ENCODE results near the gene WDR73.
"Not testable (repeated sequence)": the region's sequence is repeated elsewhere in the genome, so short reads cannot be mapped to it uniquely, and the experiment has no call there.

The WDR73 gene

GRCh38 chr15:84658080-84658787 is 4.2 kb upstream of the WDR73 start, which contains the start of gene NMB:
Gene NMB (minus strand): TSS chr15:84658199. CDS start chr15:84658152, 47 bp downstream.
- DNase-seq (ENCODE audit: low read depth in 1 of 2, low spot score in 1 of 2) = peak; percentile 62 to 71

GRCh38 chr15:84657748-84658079 is 3.6 kb upstream of the WDR73 start:
- DNase-seq (ENCODE audit: low read depth in 1 of 2, low spot score in 1 of 2) = no peak

GRCh38 chr15:84656972-84657371 is 2.9 kb upstream of the WDR73 start:
- DNase-seq (ENCODE audit: low read depth in 1 of 2, low spot score in 1 of 2) = no peak

- peak; percentile 51 to 69 for DNase-seq (ENCODE audit: low read depth in 1 of 2, low spot score in 1 of 2)
These were observed 788 bp upstream of the WDR73 start for GRCh38 chr15:84654689-84655453.

GRCh38 chr15:84653584-84653909 is 536 bp downstream of the WDR73 start:
- DNase-seq (ENCODE audit: low read depth in 1 of 2, low spot score in 1 of 2) = no peak

- DNase-seq (ENCODE audit: low read depth in 1 of 2, low spot score in 1 of 2) = no peak
These were observed 4.4 kb downstream of the WDR73 start for GRCh38 chr15:84649706-84650105.

- DNase-seq (ENCODE audit: low read depth in 1 of 2, low spot score in 1 of 2) = no peak
These were observed 5.5 kb downstream of the WDR73 start for GRCh38 chr15:84648539-84648938.

- DNase-seq (ENCODE audit: low read depth in 1 of 2, low spot score in 1 of 2) = no peak
These were observed 6.4 kb downstream of the WDR73 start for GRCh38 chr15:84647726-84648125.

GRCh38 chr15:84645997-84646396 is 8.1 kb downstream of the WDR73 start:
- DNase-seq (ENCODE audit: low read depth in 1 of 2, low spot score in 1 of 2) = no peak

GRCh38 chr15:84645496-84645895 is 8.6 kb downstream of the WDR73 start:
- DNase-seq (ENCODE audit: low read depth in 1 of 2, low spot score in 1 of 2) = no peak

GRCh38 chr15:84643838-84644237 is 10.2 kb downstream of the WDR73 start:
- no peak for DNase-seq (ENCODE audit: low read depth in 1 of 2, low spot score in 1 of 2)

GRCh38 chr15:84642640-84643039 is 11.4 kb downstream of the WDR73 start:
- not testable (repeated sequence) for DNase-seq (ENCODE audit: low read depth in 1 of 2, low spot score in 1 of 2)

- DNase-seq (ENCODE audit: low read depth in 1 of 2, low spot score in 1 of 2) = not testable (repeated sequence)
These were observed 12.2 kb downstream of the WDR73 start for GRCh38 chr15:84641871-84642270.

GRCh38 chr15:84638103-84638502 is 16.0 kb downstream of the WDR73 start:
- no peak for DNase-seq (ENCODE audit: low read depth in 1 of 2, low spot score in 1 of 2)

GRCh38 chr15:84634228-84634837 is 19.8 kb downstream of the WDR73 start:
- DNase-seq (ENCODE audit: low read depth in 1 of 2, low spot score in 1 of 2) = no peak

- peak; percentile 36 to 42 for DNase-seq (ENCODE audit: low read depth in 1 of 2, low spot score in 1 of 2)
These were observed 20.5 kb downstream of the WDR73 start for GRCh38 chr15:84633311-84634227.

GRCh38 chr15:84631706-84632272 is 22.3 kb downstream of the WDR73 start:
- DNase-seq (ENCODE audit: low read depth in 1 of 2, low spot score in 1 of 2) = no peak

- no peak for DNase-seq (ENCODE audit: low read depth in 1 of 2, low spot score in 1 of 2)
These were observed 25.1 kb downstream of the WDR73 start for GRCh38 chr15:84629033-84629432.

GRCh38 chr15:84625123-84625522 is 29.0 kb downstream of the WDR73 start:
- no peak for DNase-seq (ENCODE audit: low read depth in 1 of 2, low spot score in 1 of 2)

- DNase-seq (ENCODE audit: low read depth in 1 of 2, low spot score in 1 of 2) = no peak
These were observed 29.7 kb downstream of the WDR73 start for GRCh38 chr15:84624359-84624758.

Measured in activated CD4-positive, alpha-beta T cell treated with anti-CD3 and anti-CD28 coated beads, Interleukin-2, amount 50 U/mL, for 24 hours (primary cell).